ENCODE results near the gene NELL2.

GRCh38 chr12:44750468-44750867, 125.6 kb downstream of the NELL2 start:
- TF ChIP-seq POLR2AphosphoS5 (IDR thresholded peaks at IDR 0.05; ENCODE audit: low read depth, low read length), result no peak
- TF ChIP-seq SIN3A (IDR thresholded peaks at IDR 0.05; ENCODE audit: borderline replicate concordance, insufficient read depth, low read length), result no peak
- TF ChIP-seq TAF1 (IDR thresholded peaks at IDR 0.05; ENCODE audit: borderline replicate concordance, insufficient read depth, low read length), result no peak

Measured in PFSK-1 (cell line).